Ectodermal cell (in vitro differentiated cells): ENCODE measurements around the gene MICA.
"Not testable (repeated sequence)": the region's sequence is repeated elsewhere in the genome, so short reads cannot be mapped to it uniquely, and the experiment has no call there.

Source experiments
- H3K27ac ChIP-seq: 2 replicates; pipeline ENCODE4 v1.7.0; 2013; ENCODE audit warnings: mild to moderate bottlenecking, low read depth, low read length; ENCODE audit not compliant: insufficient read depth, poor library complexity, severe bottlenecking
- H3K27me3 ChIP-seq: 2 replicates; pipeline ENCODE4 v1.7.0; 2013; ENCODE audit warnings: mild to moderate bottlenecking, low read length; ENCODE audit not compliant: insufficient read depth, control insufficient read depth, poor library complexity, severe bottlenecking
- H3K36me3 ChIP-seq: one replicate; pipeline ENCODE4 v1.7.0; 2013; ENCODE audit warnings: low read length; ENCODE audit not compliant: control insufficient read depth, insufficient read depth
- H3K4me1 ChIP-seq: one replicate; pipeline ENCODE4 v1.7.0; 2013; ENCODE audit warnings: low read length; ENCODE audit not compliant: control insufficient read depth, insufficient read depth
- H3K4me3 ChIP-seq: 2 replicates; pipeline ENCODE4 v1.7.0; 2013; ENCODE audit warnings: low read depth, low read length, control low read depth; ENCODE audit not compliant: insufficient read depth
- H3K9me3 ChIP-seq: 2 replicates; pipeline ENCODE4 v1.7.0; 2013; ENCODE audit warnings: mild to moderate bottlenecking, low read length, moderate library complexity; ENCODE audit not compliant: control insufficient read depth
- WGBS, 2 experiments: methylation state at CpG; one replicate each; pipeline ENCODE4 v1.1.7; 2013; ENCODE audit warnings: missing lambda C conversion rate in 2 of 2; 5-methylcytosine and 5-hydroxymethylcytosine counted together

The MICA gene

DNA sequence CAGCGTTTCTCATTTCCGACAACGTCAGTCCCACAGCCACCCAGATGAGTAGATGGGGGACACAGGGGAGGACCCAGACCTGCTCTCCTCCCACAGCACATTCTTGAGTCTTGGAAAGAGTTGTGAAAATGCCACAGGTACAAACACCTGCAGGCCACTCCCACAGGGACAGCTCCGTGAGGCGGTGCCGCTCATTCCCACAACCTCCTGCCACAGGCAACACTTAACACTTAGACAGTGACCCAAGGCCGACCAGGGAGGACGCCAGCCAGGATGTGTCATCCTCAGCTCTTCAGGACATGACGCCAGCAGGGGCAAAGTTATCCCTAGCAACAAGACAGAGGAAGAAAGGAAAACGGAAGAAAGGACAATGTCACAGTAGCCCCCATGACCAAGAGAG, 23.5 kb upstream of the MICA start:
- no peaks in the 10 kb centered on the region for H3K27me3 ChIP-seq
- H3K4me1 ChIP-seq: no peaks in the 10 kb centered on the region
- 80 to 81% methylated on average over 10 of the region's 10 CpGs for whole genome bisulfite sequencing, 2 experiments
- no peak overlapping the region for H3K27ac ChIP-seq
- H3K4me3 ChIP-seq: no peak overlapping the region
- no peaks in the 10 kb centered on the region for H3K9me3 ChIP-seq
- no peaks in the 10 kb centered on the region for H3K36me3 ChIP-seq

DNA sequence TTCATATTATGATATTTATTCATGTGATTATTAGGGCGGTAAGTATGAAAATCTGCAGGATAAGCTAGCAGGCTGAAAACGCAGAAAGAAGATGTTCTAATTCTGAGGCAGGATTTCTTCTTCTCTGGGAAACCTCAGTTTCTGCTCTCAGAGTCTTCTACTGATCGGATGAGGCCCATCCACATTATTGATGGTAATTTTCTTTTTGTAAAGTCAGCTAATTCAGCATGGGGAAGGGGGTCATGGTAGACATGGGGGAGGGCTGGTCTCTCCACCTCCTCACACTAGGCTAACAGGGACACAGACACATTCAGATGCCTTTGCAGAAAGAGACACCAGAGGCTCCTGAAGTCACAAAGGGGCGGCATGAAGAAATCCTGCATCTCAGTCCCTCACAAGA, 21.7 kb upstream of the MICA start:
- Histone ChIP-seq H3K27ac (no peak overlapping the region), H3K4me1 (no peaks in the 10 kb centered on the region), H3K4me3 (no peak overlapping the region), H3K36me3 (no peaks in the 10 kb centered on the region), H3K27me3 (no peaks in the 10 kb centered on the region), H3K9me3 (no peaks in the 10 kb centered on the region)
- WGBS, 2 experiments: 87 to 88% methylated on average over 3 to 4 of the region's 4 CpGs

DNA sequence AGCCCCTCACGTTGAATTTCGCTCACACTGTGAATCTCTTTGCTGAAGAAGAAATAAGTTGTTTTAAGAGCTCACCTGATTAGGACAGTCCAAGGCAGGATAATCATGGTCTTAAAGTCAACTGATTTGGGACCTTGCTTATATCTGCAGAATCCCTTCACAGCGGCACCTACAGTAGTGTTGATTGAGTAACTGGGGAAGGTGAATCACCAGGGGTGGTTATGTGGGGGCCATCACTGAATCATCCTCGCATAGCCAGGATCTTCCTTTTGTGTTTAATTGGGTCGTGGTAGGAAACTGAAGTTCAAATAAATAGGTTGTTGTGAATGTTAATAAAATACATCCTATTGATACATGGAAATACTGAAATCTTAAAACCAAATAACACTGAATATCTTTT, 20.2 kb upstream of the MICA start:
- no peaks in the 10 kb centered on the region for H3K27me3 ChIP-seq
- no peak overlapping the region for H3K4me3 ChIP-seq
- H3K4me1 ChIP-seq: no peaks in the 10 kb centered on the region
- H3K36me3 ChIP-seq: no peaks in the 10 kb centered on the region
- 88 to 89% methylated on average over 4 to 5 of the region's 5 CpGs for WGBS, 2 experiments
- no peaks in the 10 kb centered on the region for H3K9me3 ChIP-seq
- no peak overlapping the region for H3K27ac ChIP-seq

DNA sequence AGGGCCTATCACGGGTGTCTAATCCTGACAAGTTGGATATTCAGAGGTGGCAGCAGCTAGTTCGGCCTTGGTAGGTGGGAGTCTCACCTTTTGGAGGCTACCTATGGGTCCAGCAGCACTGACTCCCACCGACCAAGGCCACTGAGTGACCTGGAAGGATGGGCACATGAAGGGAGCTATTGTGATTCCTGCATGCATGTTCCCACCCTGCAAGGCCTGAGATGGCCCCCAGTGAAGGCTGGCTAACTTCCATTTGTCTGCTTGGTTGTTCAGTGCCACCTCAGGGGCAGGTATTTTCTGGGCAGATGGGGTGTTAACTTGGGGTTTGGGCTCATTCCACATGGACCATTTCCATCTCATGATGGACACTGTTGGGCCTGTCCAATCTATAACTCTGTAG, 18.4 kb upstream of the MICA start:
- Histone ChIP-seq H3K27me3 (no peaks in the 10 kb centered on the region), H3K9me3 (no peaks in the 10 kb centered on the region), H3K4me1 (no peaks in the 10 kb centered on the region), H3K27ac (no peak overlapping the region), H3K36me3 (no peaks in the 10 kb centered on the region), H3K4me3 (no peak overlapping the region)
- WGBS, 2 experiments: 95% methylated on average over 3 of the region's 3 CpGs

DNA sequence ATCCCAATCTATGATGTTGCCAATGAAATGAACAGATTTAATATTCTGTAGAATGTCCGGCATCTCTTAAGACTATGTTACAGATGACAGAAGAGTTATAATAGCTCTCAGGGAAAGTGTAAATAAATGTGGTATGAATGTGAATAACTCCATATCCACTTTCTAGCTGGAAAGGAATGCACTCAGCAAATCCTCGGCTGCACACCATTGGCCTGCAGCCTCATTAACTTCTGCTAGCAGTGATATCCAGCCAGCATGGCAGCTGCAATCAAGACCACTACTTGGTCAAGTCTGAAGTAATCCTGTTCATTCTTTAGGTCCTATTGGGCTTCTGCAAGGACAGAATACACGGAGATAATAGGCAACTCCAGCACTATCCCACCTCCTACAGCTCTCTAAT, 17.3 kb upstream of the MICA start:
- Histone ChIP-seq H3K4me3 (no peak overlapping the region), H3K36me3 (no peaks in the 10 kb centered on the region), H3K27me3 (no peaks in the 10 kb centered on the region), H3K4me1 (no peaks in the 10 kb centered on the region), H3K27ac (no peak overlapping the region), H3K9me3 (no peaks in the 10 kb centered on the region)
- WGBS, 2 experiments: 88% methylated on average over 3 of the region's 3 CpGs

DNA sequence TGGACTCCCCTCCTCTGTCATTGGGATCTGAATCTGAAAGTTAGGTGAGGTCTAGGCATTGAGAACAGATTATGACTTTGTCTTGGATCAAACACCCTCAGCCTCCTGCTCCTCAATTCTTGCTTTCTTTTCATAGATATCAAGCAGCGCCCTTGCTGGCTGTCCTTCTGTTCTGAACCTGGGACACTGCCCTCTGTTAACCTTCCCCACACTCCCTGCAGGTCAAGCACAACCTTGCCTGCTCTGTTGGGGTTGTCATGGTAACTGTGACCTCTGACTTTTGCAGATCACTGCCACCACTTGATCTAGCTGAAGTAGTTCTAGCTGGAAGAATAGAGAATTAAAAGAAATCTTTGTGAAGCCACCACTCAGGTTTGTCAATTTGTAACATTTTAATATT, 16.4 kb upstream of the MICA start:
- no peaks in the 10 kb centered on the region for H3K36me3 ChIP-seq
- H3K4me1 ChIP-seq: no peaks in the 10 kb centered on the region
- H3K4me3 ChIP-seq: no peak overlapping the region
- no peaks in the 10 kb centered on the region for H3K27me3 ChIP-seq
- WGBS, 2 experiments: 80 to 84% methylated on average over 1 of the region's 1 CpG
- H3K27ac ChIP-seq: no peak overlapping the region
- H3K9me3 ChIP-seq: no peaks in the 10 kb centered on the region

DNA sequence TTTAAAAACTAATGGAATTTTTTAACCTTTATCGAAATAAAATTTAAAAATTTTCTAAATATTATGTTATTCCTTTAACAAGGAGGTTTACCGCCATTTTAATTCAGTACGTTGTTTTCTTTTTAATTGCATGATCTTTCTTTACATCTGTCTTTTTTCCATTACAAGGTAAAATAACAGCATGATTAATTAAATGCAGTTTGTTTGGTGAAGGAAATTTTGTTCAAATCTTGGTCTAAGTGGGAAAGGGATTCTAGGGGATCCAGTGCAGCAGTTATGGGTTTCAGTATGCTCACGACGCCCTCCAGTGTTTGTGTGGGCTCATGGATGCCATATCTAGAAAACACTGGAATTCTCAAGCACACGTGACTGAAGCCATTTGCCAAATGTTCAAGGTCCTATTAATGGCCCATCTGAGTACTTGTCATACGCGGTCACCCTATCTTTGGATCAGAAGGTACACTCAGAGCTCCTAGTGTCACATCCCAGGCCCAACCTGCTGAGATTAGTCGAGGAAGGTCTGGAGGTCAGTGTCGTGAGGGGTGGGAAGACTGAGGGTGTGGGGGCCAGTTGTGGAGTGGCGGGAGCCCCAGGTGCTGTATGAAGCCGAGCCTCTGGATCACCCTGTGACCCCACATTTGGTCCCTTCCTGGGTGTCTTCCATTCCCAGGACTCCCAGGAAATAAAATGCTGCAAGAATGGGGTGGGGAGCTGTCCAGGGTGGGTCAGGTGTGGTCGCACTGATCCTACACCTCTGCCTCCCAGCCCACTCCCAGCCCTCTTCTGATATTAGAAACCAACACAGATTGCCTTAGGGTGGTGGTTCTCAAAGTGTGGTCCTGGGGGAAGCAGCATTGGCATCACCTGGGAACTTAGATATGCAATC, 14.2 kb upstream of the MICA start:
- WGBS, 2 experiments: no CpG with 5 or more reads among the region's 13 CpGs
- H3K27me3 ChIP-seq, H3K4me3 ChIP-seq, H3K36me3 ChIP-seq, H3K4me1 ChIP-seq, H3K27ac ChIP-seq, H3K9me3 ChIP-seq: not testable (repeated sequence)

DNA sequence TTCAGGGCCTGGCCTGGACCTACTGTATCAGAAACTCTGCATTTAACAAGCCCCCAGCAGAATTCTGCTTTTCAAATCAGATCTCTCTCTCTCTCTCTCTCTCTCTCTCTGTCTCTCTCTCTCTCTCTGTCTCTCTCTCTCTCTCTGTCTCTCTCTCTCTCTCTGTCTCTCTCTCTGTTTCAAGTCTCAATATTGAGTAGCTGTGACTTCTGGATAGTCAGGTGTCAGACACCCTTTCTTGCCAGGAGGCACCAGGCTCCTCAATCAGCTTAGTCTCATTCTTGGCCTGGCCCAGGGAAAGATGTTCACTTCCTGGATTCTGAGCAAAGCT, 13.6 kb upstream of the MICA start:
- not testable (repeated sequence) for H3K9me3 ChIP-seq, H3K36me3 ChIP-seq

DNA sequence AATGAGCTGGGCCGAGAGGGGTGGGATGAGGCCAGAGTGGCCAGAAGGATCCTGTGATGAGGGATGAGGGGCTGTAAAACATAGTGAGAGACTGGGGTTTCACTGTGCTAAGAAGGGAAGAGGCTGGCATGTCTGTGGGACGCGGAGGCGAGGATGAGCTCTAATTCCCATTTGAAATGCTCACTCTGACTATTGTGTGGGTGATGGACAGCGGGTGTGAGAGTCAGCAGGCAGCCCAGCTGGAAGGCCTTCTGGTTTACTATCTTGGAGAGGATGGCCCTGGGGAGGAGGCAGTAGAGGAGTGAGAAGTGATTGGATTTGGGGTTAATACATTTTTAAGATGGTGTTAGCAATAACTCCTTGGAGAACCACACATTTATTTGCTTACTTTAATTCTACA, 9.5 kb upstream of the MICA start:
- Histone ChIP-seq H3K27me3 (no peaks in the 10 kb centered on the region), H3K36me3 (no peaks in the 10 kb centered on the region), H3K4me3 (no peak overlapping the region), H3K4me1 (peaks cover 11% of the 10 kb centered on the region), H3K27ac (no peak overlapping the region), H3K9me3 (no peaks in the 10 kb centered on the region)
- 7 to 8% methylated on average over 5 of the region's 5 CpGs for WGBS, 2 experiments

More for the DNA sequence above, 13.6 kb upstream of the MICA start:
- not testable (repeated sequence) for H3K27me3 ChIP-seq, H3K4me3 ChIP-seq, H3K27ac ChIP-seq, H3K4me1 ChIP-seq

DNA sequence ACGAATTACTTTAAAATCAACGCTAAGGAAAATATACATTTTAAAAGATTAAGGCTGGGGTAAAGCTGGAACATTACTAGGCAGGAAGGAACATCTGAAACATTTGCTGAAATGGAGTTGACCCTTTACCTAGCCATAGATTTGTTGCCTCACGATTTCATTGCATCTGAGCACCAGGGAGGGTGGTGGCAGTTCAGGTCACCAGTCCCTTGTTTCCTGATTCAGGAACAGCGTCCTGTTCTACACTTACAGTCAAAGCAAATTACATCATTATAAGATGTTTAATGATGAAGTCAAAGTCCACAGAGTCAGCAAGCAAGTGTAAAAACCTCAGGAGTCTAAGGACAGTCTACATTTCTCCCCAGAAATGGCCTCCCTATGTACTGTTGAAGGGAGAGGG, 9.0 kb upstream of the MICA start:
- H3K4me1 ChIP-seq: peaks cover 11% of the 10 kb centered on the region
- peaks cover under 1% of the 10 kb centered on the region for H3K27me3 ChIP-seq
- no peaks in the 10 kb centered on the region for H3K9me3 ChIP-seq
- no peaks in the 10 kb centered on the region for H3K36me3 ChIP-seq
- no peak overlapping the region for H3K4me3 ChIP-seq
- no peak overlapping the region for H3K27ac ChIP-seq
- WGBS, 2 experiments: 94% methylated on average over 2 to 4 of the region's 4 CpGs

DNA sequence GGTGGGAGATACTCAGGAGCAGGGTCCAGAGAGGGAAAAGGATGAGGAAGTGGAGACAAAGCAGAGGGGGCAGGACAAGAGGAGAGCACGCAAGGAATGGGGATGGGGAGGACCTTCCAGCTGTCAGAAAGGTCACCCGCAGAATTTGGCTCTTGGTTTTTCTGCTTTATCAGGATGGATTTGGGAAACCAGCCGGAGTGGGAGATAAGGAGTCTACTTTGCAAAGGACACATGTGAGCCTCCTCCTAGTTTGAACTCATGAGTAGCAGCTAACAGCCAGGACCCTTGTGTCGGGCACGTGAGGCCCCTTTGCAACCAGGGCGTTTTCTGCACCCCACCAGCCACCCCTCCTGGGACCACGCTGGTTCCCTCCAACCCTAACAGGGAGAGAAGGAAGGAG, 7.6 kb upstream of the MICA start:
- WGBS, 2 experiments: 94 to 96% methylated on average over 7 of the region's 7 CpGs
- H3K4me3 ChIP-seq: no peak overlapping the region
- H3K4me1 ChIP-seq: peaks cover 11% of the 10 kb centered on the region
- H3K27ac ChIP-seq: no peak overlapping the region
- no peaks in the 10 kb centered on the region for H3K36me3 ChIP-seq
- H3K27me3 ChIP-seq: peaks cover 15% of the 10 kb centered on the region
- H3K9me3 ChIP-seq: no peaks in the 10 kb centered on the region
